ENCODE data around the gene STX17.

Gene STX17

DNA sequence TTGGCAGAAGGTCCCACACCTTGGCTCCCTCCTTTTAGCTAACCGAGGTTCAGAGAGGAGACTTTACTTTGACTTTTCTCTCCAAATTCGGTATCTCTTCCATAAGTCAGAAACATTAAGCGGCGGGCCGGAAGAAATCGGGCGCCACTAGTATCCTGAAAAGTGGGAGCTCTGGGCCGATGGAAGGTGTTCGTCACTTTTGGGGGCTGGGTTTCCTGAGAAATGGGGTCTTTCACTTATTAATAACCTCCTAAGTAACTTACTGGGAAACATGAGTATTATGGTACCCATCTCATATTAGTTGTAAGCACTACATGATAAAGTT, 716 bp downstream of the STX17 start:
- DNase-seq (ENCODE audit: low read depth) = no peak

GRCh38 chr9:99911600-99911999, 5.1 kb downstream of the STX17 start:
- no peak for DNase-seq (ENCODE audit: low read depth)

DNA sequence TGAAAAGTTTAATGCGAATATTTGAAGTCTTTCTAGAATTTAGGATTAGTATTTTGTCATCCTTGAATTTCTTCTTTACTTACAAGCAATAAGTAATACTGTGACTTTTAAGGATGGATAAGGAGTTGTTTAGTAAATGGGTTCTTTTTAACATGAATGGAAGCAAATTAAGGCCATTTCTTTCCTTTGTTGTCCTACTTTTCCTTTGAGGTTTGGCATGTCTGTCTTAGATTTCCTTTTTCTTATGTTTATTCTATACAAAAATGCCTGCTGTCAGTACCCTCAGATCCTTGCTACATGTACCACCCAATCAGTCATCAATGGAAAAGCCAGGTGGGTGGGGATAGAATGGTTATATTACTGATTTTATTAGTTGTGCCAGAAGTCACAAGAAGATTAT, 10.2 kb downstream of the STX17 start:
- DNase-seq (ENCODE audit: low read depth) = no peak

DNA sequence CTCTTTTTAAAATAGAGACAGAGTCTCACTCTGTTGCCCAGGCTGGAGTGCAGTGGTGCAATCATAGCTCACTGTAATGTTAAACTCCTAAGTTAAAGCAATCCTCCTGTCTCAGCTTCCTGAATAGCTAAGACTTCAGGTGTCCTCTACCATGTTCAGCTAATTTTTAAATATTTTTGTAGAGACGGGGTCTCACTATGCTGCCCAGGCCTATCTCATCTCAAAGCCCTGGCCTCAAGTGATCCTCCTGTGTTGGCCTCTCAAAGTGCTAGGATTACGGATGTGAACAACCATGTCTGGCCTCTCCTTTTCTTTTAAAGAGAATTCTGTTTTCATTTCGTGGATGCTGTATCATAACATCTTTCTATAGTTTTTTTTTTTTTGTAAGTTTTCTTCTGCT, 11.7 kb downstream of the STX17 start:
- DNase-seq (ENCODE audit: low read depth) = no peak

DNA sequence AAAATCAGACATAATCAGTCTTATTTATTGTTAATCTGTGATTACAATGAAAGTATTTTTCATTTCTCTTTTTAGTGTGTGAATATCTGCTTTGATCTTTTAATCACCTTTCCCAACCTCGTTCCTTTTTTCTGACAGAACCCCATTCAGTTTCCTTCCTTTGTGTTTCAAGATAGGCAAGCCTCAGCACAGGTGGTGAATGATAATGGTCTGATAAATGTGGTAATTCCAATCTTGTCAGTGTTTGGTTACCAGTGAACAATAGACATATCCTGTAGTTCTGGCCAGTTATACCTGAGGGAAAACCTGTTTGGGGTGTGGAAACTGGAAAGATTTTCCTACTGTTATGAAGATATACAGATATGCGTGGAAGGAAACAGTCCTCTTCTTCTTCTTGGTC, 13.5 kb downstream of the STX17 start:
- no peak for DNase-seq (ENCODE audit: low read depth)

- no peak for DNase-seq (ENCODE audit: low read depth)
Observed at GRCh38 chr9:99921875-99922710, 15.6 kb downstream of the STX17 start.

GRCh38 chr9:99922711-99923030, 16.2 kb downstream of the STX17 start:
- no peak for DNase-seq (ENCODE audit: low read depth)

DNA sequence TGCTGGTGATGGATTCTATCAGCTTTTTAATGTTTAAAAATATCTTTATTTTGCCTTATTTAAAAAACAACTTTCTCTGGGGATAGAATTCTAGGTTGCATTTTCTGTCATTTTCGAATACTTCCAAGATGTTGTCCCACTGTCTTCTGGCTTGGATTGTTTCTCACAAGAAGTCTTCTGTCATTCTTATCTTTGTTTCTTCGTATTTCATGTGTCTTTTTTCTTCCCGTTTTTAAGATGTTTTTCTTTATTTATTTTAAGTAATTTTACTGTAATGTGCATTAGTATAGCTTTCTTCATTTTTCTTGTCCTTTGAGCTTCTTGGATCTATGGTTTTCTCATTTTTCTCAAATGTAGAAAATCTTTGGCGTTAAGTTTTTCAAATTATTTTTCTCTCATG, 19.1 kb downstream of the STX17 start:
- DNase-seq (ENCODE audit: low read depth) = no peak

DNA sequence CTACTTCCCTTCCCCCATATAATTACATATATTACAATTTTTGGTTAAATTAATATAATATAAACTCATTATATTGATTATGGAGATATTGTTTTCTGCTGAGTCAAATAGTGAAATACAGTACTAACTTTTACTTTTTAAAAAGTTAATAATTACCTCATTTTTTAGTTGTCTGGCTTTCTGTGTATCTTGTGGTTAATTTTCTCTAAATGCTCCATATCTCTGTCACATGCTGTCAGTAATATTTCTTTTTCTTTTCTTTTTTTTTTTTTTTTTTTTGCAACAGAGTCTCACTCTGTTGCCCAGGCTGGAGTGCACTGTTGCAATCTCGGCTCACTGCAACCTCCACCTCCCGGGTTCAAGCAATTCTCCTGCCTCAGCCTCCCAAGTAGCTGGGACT, 23.2 kb downstream of the STX17 start:
- DNase-seq (ENCODE audit: low read depth) = no peak

- DNase-seq (ENCODE audit: low read depth) = peak; percentile 17
Observed at GRCh38 chr9:99931155-99931840, 24.8 kb downstream of the STX17 start.

DNA sequence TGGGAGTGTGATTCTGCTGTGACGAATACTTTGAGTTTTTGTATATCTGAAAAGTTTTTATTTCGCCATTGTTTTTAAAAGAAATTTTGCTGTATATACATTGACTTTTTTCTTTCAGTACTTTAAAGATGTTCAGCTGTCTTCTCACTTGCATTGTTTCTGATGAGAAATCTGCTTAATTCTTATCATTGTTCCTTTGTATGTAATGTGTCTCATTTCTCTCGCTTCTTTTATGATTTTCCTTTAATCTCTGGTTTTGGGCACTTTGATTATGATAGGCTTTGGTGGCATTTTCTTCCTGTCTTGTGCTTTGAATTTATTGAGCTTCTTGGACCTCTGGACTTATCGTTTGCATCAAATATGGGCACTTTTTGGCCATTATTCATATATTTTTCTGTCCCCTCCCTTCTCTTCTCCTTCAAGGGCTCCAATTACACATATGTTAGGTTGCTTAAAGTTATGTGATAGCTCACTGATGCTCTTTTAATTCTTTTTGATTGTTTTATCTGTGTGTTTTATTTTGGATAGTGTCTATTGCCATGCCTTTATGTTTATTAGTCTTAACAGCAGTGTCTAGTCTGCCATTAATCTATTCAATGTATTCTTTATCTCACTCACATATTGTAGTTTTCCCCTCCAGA, 30.6 kb downstream of the STX17 start:
- DNase-seq (ENCODE audit: low read depth) = no peak

GRCh38 chr9:99947395-99947794, 40.9 kb downstream of the STX17 start:
- DNase-seq (ENCODE audit: low read depth) = peak; percentile 6

- no peak for DNase-seq (ENCODE audit: low read depth)
Observed at GRCh38 chr9:99948482-99948881, 42.0 kb downstream of the STX17 start.

GRCh38 chr9:99948896-99949295, 42.4 kb downstream of the STX17 start:
- no peak for DNase-seq (ENCODE audit: low read depth)

- no peak for DNase-seq (ENCODE audit: low read depth)
Observed at GRCh38 chr9:99953861-99954507, 47.5 kb downstream of the STX17 start.

DNA sequence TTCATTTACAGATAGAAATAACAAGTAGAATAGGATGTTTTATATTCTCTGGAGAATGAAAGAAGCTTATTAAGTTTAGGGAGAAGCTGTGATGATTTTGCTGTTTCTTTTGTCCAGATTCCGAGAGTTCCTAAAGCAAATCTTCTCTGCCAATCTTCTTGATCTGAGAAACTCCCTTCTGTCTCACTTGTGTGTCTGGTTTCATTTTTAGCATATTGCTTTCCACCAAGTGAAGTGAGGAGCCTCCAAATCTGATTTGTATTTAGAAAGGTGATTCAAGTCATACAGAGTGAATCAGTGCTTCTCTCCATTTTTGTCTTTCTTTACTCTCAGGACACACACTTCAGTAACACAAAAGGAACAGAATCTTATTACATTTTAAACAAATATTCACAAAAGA, 48.4 kb downstream of the STX17 start:
- no peak for DNase-seq (ENCODE audit: low read depth)

DNA sequence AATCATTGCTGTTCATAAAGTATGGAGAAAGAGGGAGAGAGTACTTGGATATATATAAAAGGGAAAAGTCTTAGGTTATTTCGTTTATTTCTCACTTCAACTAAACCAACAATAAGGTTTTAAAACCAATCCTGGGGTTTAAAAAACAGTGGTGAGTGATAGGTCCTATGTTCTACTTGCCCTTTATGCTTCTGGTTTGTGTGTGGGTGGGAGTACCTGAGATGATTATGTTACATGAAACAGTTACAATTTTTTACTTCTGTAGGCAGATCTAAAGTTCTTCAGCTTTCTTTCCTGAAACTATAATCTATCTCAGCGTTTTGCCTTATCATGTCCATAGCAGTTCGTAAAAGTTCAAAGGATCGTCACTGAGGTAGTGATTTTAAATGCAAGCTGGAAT, 49.2 kb downstream of the STX17 start:
- DNase-seq (ENCODE audit: low read depth) = no peak

GRCh38 chr9:99962680-99963261, 56.3 kb downstream of the STX17 start:
- peak; percentile 52 for DNase-seq (ENCODE audit: low read depth)

- peak; percentile 19 for DNase-seq (ENCODE audit: low read depth)
Observed at GRCh38 chr9:99964336-99964735, 57.9 kb downstream of the STX17 start.

- DNase-seq (ENCODE audit: low read depth) = no peak
Observed at GRCh38 chr9:99966001-99966400, 59.5 kb downstream of the STX17 start.

DNA sequence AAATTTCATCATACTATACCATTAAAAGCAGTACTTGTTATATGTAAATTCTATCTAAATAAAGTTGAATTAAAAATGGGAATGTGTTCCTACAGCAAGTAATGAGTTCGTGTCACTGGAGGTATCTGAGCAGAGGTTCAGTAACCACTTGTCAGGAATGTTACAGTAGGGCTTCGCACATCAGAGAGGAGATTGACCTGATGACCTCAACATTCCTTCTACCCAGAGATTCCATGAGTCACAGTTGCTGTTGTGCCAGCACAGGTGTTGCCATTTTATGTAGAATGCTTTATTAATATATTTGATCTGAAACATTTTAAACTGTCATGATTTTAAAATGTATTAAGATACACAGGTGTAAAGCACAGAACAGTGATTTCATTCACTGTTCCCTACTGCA, 60.3 kb downstream of the STX17 start:
- peak; percentile 66 for DNase-seq (ENCODE audit: low read depth)

DNA sequence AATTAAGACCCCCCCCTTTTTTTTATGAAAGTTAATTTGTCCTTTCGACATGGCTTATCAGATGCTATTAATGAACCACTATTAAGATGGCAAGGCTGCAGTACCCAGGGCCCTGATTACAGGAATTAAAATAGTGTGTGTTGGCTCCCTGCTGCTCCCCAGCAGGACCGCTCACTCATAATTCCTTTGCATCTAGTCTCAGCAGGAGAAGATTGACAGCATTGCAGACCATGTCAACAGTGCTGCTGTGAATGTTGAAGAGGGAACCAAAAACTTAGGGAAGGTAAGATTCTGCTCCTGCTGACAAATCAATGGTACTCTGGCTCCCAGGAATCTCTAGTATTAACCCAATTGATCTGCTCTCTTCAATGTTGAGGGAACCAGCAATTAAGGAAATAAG, 61.0 kb downstream of the STX17 start:
- no peak for DNase-seq (ENCODE audit: low read depth)

GRCh38 chr9:99970481-99970880, 64.0 kb downstream of the STX17 start:
- DNase-seq (ENCODE audit: low read depth) = no peak
